Measurements from ENCODE around the gene IGFBP6. TPM values are rescaled to one million over a fixed set of nuclear protein-coding genes. Genes with fewer than 3 reads are reported as not detected.
A peak's percentile ranks its signal among the peaks of the same experiment; 100 is the strongest.

Gene IGFBP6
- total RNA-seq, 2 donors from 2014 or later = 0.45 TPM; not detected in 1

DNA sequence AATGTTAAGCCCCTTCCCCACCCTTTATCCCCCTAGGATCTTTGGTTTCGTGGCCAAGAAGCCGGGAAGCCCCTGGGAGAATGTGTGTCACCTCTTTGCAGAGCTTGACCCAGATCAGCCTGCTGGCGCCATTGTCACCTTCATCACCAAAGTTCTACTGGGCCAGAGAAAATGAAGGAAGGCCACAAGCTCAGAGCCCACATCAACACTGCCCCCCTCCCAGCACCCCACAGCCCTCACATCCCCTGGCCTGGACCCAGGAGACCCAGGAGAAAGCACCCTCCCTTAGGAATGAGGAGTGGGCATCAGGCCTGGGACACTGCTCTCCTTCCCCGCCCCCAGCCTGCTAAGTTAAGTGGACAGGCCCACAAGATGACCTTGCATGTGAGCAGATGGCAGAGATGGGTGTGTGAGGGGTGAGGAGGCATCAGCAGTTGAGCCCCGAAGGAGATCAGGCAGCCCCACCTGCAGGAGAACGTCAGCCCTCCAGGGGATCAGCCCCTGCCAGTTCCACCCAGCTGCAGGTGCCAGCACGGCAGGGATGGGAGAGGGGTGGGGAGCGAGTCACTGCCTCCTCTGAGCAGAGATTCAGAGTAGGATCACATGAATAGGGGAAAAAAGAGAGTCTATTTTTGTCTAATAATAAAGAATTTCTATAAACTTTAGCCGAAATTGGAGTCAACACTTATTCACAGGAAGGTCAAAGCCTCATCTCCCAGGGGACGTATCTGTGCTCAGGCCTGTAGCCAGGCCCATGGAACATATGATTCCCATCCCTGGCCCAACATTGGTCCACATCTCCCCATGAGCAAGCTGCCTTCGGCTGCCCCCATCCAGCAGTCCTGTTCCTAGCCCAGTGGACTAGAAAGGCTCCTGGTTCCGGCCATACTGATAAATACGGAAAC lies 33.5 kb upstream of the IGFBP6 start:
- no peak for DNase-seq
- ATAC-seq = no peak
- Mint-ChIP-seq H3K36me3 (ENCODE audit: low read depth) (peaks cover 4% of the 10 kb centered on the region), H3K27me3 (no peaks in the 10 kb centered on the region), H3K27ac (no peak overlapping the region), H3K4me3 (no peak overlapping the region), H3K4me1 (peaks cover 14% of the 10 kb centered on the region)
- no peaks in the 10 kb centered on the region for H3K9me3 ChIP-seq (ENCODE audit: control insufficient read depth, low read length, poor library complexity, severe bottlenecking)

DNA sequence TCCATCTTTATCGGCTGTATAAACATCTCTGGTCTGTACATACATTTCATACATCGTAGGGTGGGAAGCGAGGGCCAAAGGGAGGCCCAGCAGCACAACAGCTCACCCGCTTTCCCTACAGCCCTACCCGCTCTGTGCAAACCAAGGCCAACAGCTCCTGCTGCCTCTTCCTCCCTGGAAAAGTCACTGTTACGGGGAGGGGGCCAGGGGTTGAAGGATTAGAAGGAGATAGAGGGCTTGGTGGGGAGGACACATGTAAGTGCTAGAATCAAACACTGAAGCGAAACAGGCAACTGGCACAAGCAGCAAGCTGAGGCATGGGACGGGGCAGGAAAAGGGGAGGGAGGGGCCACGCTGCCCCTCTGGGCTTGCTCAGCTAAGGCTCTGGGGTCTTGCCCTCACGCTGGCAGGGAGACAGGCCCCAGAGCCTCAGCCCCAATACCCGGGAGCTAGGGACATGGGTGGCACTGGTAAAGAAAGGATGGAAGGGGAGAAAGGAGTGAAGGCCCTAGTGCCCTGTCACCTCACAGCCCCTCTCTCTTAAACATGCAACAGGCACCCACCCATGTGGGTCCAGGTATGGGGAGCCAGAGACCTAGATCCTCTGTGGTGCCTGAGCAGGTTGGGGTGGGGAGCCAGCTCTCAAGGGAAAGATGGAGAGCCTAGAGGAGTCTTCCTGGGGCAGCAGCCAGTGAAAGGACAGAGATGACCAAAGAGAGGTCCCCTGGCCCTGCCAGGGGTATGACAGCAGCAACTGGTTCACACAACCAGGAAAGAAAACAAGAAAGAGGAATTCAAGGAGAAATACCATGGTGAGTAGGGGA lies 32.6 kb upstream of the IGFBP6 start:
- Mint-ChIP-seq H3K36me3 (ENCODE audit: low read depth) (peaks cover 4% of the 10 kb centered on the region), H3K27me3 (no peaks in the 10 kb centered on the region), H3K4me1 (peaks cover 14% of the 10 kb centered on the region), H3K27ac (no peak overlapping the region), H3K4me3 (no peak overlapping the region)
- ATAC-seq (no peak), DNase-seq (no peak)
- H3K9me3 ChIP-seq (ENCODE audit: control insufficient read depth, low read length, poor library complexity, severe bottlenecking) = no peaks in the 10 kb centered on the region

DNA sequence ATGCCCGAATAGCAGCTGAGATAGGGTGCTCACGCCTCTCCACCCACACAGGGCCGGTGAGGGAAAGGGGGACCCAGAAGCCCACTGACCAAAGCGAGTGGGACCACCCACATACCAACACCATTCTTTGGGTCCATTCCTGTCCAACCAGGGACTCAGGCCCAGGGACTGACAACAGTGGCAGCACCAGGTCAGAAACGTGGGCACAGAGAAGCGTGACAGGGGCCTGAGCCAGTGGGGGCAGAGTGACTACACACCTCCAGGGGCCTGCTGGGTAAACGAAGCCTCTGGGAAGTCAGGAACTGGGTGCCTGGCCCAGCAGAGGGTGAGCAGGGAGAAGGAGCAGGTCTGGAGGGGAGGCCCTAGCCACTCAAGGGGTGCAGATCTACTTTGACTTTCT lies 32.0 kb upstream of the IGFBP6 start:
- no peak for DNase-seq
- peaks cover 4% of the 10 kb centered on the region for H3K36me3 Mint-ChIP-seq (ENCODE audit: low read depth)

DNA sequence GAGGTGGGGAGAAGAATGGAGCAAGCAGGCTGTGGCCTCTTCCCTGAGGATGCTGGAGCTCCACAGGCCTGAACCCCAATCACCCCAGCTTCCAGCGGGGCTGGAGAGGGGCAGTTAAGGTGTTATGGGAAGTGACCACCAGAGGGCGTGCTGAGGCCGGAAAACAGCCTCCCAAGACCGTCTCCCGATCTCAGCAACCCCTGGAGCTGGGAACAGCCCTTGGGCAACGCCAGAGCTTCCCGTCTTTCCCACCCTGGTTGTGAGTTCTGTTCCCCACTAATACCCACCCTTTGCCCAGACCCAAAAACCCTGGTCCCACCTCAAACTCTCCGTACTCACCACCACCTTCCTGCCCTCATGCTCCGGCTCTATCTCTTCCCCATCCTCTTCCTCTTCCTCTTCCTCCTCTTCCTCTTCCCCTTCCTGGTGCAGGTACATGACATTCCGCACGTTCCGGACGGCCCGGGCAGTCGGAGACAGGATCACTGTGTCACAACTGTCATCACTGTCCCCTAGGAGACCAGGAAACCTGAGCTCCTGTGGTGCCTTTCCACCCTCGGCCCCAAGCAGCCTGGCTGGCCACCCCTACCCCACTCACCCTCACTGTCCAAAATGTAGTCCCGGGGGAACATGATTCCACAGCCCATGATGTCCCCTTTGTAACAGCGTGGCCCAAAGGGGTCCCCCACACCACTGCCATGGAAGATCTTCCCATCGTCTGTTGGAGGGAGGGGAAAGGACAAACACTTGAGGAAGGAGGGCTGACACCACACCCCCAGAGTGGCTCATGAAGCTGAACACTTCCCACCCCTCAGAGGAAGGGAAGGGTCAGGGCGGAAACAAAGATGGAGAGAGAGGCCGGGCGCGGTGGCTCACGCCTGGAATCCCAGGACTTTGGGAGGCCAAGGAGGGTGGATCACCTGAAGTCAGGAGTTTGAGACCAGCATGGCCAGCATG lies 31.2 kb upstream of the IGFBP6 start:
- Mint-ChIP-seq H3K27ac (peak overlapping the region; percentile 81), H3K4me3 (peak overlapping the region; percentile 19), H3K27me3 (no peaks in the 10 kb centered on the region), H3K4me1 (peaks cover 20% of the 10 kb centered on the region), H3K36me3 (ENCODE audit: low read depth) (peaks cover 4% of the 10 kb centered on the region)
- ATAC-seq (peak; percentile 69), DNase-seq (peak; percentile 56 to 62 (median 59))
- H3K9me3 ChIP-seq (ENCODE audit: control insufficient read depth, low read length, poor library complexity, severe bottlenecking) = no peaks in the 10 kb centered on the region

More for the DNA sequence above, 32.0 kb upstream of the IGFBP6 start:
- Mint-ChIP-seq H3K4me1 (peaks cover 15% of the 10 kb centered on the region), H3K27ac (peak overlapping the region; percentile 81), H3K4me3 (no peak overlapping the region), H3K27me3 (no peaks in the 10 kb centered on the region)
- H3K9me3 ChIP-seq (ENCODE audit: control insufficient read depth, low read length, poor library complexity, severe bottlenecking) = no peaks in the 10 kb centered on the region
- ATAC-seq = no peak

DNA sequence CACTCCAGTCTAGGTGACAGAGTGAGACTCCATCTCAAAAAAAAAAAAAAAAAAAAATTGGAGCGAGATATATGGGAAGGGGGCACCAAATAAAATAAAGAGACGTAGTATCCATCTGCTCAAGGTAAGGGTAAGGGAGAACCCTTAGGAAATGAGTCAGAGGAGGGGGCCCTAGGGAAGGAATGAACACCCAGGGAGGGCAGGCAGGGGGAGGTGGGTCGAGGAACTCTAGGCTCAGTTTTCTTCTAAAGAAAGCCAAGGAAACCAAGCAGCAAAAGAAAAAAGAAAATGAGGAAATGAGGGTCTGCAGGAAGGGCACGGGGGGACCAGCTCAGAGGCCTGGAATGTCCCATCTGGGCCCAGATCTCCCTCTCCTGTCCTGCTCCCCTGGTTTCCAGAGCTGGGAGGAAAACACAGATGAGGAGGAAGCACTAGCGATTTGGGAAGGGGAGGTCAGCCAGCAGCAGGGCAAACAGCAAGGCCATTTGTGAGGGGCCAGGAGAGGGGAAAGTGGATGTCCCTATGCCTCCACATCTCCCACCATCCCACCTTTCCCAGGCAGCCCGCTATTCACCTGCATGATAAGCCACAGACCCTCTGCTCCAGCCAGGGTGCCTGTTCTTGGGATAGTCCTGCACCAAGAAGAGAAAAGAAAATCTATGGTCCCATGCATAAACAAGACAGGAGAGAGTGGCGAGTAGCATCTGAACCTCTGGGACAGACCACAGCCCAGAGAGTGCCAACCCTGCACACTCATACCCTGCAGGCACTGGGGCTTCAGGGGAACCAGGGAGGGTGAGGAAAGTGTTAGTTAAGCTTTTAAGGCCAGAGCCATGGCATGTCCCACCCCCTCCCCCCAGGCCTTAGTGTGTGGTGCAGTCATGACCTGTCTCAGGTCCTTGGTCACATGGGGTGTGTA lies 30.1 kb upstream of the IGFBP6 start:
- ATAC-seq (no peak), DNase-seq (no peak)
- peaks cover 4% of the 10 kb centered on the region for H3K36me3 Mint-ChIP-seq (ENCODE audit: low read depth)

DNA sequence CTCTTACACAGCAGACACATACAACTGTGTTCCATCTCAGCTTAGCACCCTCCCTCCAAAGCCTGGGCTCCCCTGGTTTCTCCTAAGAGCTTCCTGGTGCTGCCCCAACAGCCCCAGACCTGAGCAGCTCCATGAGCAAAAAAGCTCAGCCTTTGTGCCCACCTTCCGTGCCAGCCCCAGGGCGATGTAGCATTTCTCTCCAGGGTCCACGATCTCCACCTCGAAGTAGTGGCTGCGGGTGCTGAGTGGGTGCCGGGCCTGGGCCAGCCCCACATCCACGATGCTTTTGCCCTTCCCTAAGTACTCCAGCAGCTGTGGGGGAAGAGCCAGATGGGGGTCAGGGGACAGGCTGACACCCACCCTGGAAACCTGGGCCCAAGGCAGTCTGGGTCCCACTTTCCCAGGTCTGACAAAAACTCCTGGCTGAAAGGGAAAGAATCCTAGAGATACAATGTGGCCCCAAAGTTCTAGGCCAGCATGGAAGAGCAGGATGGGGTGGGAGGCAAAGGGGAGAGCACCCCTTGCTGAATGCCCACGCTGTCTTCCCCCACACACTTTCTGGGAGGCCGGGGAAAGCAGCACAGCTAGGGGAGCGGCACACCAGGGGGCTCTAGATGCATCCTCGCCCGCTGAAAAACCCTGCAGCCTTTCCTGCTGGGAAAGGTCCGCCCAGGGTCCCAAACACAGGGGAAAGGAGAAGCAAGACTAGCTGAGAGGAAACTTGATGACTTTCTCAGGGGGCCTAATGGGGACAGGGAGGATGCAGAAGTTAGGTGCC lies 29.3 kb upstream of the IGFBP6 start:
- Mint-ChIP-seq H3K36me3 (ENCODE audit: low read depth) (peaks cover 4% of the 10 kb centered on the region), H3K4me3 (no peak overlapping the region), H3K27me3 (no peaks in the 10 kb centered on the region), H3K4me1 (peaks cover 26% of the 10 kb centered on the region), H3K27ac (peak overlapping the region; percentile 62)
- no peaks in the 10 kb centered on the region for H3K9me3 ChIP-seq (ENCODE audit: control insufficient read depth, low read length, poor library complexity, severe bottlenecking)
- DNase-seq = no peak
- ATAC-seq = no peak

More for the DNA sequence above, 30.1 kb upstream of the IGFBP6 start:
- Mint-ChIP-seq H3K27ac (peak overlapping the region; percentile 81), H3K4me1 (peaks cover 22% of the 10 kb centered on the region), H3K4me3 (no peak overlapping the region), H3K27me3 (no peaks in the 10 kb centered on the region)
- no peaks in the 10 kb centered on the region for H3K9me3 ChIP-seq (ENCODE audit: control insufficient read depth, low read length, poor library complexity, severe bottlenecking)

DNA sequence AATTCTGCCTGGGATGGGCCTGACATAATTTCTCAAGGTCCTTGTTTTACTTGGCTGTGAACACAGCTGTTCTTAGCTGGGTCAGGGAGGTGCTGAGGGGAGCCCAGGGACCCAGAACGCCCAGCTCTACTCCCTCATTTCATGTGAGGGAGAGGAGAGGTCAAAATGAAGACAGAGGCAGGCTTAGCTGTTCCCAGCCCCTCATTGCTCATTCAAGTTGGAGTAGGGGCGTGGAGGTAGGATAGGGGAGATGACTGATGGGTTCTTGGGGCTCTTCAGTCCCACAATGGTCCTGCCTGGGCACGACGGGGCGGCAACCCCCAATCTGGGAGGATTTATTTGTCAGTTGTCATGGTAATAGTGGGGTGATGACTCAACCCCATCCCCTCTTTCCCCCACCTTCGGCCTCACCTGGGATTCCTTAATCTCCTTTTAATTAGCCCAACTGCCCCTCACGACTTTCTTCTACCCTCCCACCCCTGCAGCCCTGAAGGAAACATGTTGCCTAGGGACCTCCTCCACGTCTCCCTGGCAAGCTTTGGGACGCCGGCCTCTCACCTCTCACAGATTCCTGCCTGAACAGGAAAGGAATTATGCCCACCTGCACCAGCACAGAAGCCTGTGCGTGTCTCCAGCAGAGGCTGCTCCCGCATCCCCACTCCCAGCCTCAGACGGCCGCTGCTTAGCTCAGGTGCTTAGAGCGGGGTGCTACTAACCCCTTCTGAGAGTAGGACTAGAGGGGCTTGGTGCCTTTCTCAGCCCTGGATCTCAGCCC lies 28.5 kb upstream of the IGFBP6 start:
- Mint-ChIP-seq H3K36me3 (ENCODE audit: low read depth) (peaks cover 4% of the 10 kb centered on the region), H3K4me3 (no peak overlapping the region), H3K4me1 (peaks cover 26% of the 10 kb centered on the region), H3K27me3 (no peaks in the 10 kb centered on the region), H3K27ac (no peak overlapping the region)
- no peak for DNase-seq
- no peaks in the 10 kb centered on the region for H3K9me3 ChIP-seq (ENCODE audit: control insufficient read depth, low read length, poor library complexity, severe bottlenecking)
- no peak for ATAC-seq

DNA sequence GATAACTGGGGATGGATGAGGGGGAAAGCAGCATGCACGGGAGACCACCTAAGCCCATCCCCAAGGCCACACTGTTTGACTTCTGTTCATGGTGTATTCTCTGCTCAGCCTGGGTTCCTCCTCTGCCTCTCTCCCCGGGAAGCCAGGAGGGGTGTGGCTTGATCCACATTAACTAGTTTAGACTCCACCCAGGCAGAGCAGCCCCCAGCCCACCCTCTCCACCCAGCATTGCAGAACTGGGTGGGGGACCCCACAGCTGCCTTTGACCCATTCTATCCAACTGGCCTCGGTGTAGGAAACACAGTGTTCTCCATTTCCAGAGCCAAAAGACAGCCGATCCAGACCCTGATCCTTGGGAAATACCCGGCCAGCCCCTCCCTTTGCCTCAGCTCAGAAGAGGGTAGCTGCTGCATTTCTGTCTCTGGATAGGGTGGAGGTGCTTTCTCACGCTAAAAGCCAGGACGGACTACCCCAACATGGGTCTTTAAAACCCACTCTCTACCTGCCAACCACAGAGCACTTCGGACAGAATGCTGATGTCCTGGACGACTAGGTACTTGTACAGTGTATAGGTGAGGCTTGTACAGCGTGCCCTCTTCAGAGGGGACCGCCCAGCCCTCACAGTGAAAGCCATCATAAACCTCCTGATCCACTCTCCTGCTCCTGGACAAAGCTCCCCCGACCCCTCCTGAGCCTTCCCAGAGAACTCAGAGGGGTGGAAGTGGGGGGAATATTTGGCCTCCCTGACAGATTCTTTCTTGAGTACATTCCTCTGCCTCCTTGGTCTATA lies 27.7 kb upstream of the IGFBP6 start:
- DNase-seq (no peak), ATAC-seq (no peak)
- Mint-ChIP-seq H3K27me3 (no peaks in the 10 kb centered on the region), H3K4me1 (peaks cover 34% of the 10 kb centered on the region), H3K4me3 (no peak overlapping the region), H3K27ac (peak overlapping the region; percentile 66), H3K36me3 (ENCODE audit: low read depth) (peaks cover 8% of the 10 kb centered on the region)
- no peaks in the 10 kb centered on the region for H3K9me3 ChIP-seq (ENCODE audit: control insufficient read depth, low read length, poor library complexity, severe bottlenecking)

DNA sequence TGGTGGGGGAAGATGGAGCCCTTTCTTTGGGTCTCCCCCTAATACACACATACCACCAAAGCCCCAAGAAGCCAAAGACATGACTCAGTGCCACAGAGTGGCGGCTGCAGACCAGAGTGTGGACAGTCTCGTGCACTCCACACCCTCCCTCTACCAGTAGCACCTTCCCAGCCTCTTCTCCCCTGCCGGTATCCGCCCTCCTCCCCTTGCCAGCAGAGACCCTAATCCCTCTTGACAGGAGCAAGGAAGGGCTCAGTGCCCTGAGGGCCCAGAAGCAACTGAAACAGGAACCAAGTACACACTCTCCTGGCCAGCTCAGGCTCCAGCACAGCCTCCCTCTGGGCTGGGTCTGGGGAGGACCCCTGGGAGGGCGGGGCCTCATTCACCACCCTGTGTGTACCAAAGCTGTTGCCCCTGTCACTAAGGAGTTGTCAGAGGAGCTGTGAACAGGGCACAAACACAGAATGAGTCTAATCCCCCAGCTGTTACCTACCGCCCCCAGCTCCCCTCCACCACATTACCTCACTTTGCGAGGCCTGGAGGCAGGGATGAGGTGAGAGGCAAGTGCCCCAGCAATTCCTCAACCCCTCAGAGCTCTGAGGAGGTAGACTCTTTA lies 26.5 kb upstream of the IGFBP6 start:
- Mint-ChIP-seq H3K27ac (peak overlapping the region; percentile 66), H3K27me3 (no peaks in the 10 kb centered on the region), H3K36me3 (ENCODE audit: low read depth) (peaks cover 5% of the 10 kb centered on the region), H3K4me1 (peaks cover 31% of the 10 kb centered on the region), H3K4me3 (no peak overlapping the region)
- DNase-seq = no peak
- no peak for ATAC-seq
- H3K9me3 ChIP-seq (ENCODE audit: control insufficient read depth, low read length, poor library complexity, severe bottlenecking) = no peaks in the 10 kb centered on the region

Measured in T-helper 17 cell (primary cell).